PC-3 (cell line): ENCODE measurements around the gene LIF. TPM values are rescaled to one million over a fixed set of nuclear protein-coding genes. Genes with fewer than 3 reads are reported as not detected.

ENCODE experiments used
- ATAC-seq: fragments of 200-7000 bp; cut with Tn5 transposase; 2 replicates; pipeline ENCODE4 v1.9.1; 2020; ENCODE audit warnings: mild to moderate bottlenecking, moderate library complexity
- Bru-seq: library from RNA; stranded (reverse); fragments of 400-500 nt; gene quantifications from one replicate; lab custom pipeline; 2021; lab: Mats Ljungman, UMichigan
- BruChase-seq, 2 experiments: library from RNA; stranded (reverse); fragments of 400-500 nt; gene quantifications; one replicate each; lab custom pipeline; 2021; lab: Mats Ljungman, UMichigan
- BruUV-seq: library from RNA; stranded (reverse); fragments of 400-500 nt; replicated peaks from 2 replicates; lab custom pipeline; 2021; lab: Mats Ljungman, UMichigan
- CTCF ChIA-PET: fragments of 300-600 bp; sonication (Branson Sonifier 250); formaldehyde crosslinking; loops from one replicate; lab custom pipeline; 2022; ENCODE audit warnings: antibody characterized with exemption; lab: Charles Lee
- POLR2A ChIA-PET: fragments of 300-600 bp; sonication (Branson Sonifier 250); formaldehyde crosslinking; loops from one replicate; lab custom pipeline; 2022; ENCODE audit warnings: antibody characterized with exemption; ENCODE audit not compliant: unreplicated experiment; lab: Charles Lee
- DNase-seq: peaks from one replicate; pipeline ENCODE4 v3.0.0-alpha.2; 2015
- H2AFZ ChIP-seq: fragments of 300-600 bp; sonication (generic); 2 replicates; pipeline ENCODE4 v1.6.0; 2016; ENCODE audit warnings: antibody characterized with exemption, low read length
- H3F3A ChIP-seq: fragments of 300-600 bp; sonication (generic); one replicate; pipeline ENCODE4 v1.6.0; 2017; ENCODE audit warnings: antibody characterized with exemption, low read length, control low read depth, mild to moderate bottlenecking; ENCODE audit not compliant: unreplicated experiment
- H3K27ac ChIP-seq: fragments of 300-600 bp; sonication (generic); 2 replicates; pipeline ENCODE4 v1.5.1; 2016; ENCODE audit warnings: mild to moderate bottlenecking, low read length
- H3K27me3 ChIP-seq: fragments of 300-600 bp; sonication (generic); 2 replicates; pipeline ENCODE4 v1.6.1; 2016; ENCODE audit warnings: low read length, mixed read lengths
- H3K36me3 ChIP-seq: fragments of 300-600 bp; sonication (generic); 2 replicates; pipeline ENCODE4 v1.6.1; 2016; ENCODE audit warnings: low read depth, mixed run types, low read length, mixed read lengths
- H3K4me1 ChIP-seq: fragments of 300-600 bp; sonication (generic); 2 replicates; pipeline ENCODE4 v1.5.1; 2016; ENCODE audit warnings: low read length; ENCODE audit not compliant: insufficient read depth
- H3K4me2 ChIP-seq: fragments of 300-600 bp; sonication (generic); 2 replicates; pipeline ENCODE4 v1.6.0; 2016; ENCODE audit warnings: low read length
- H3K4me3 ChIP-seq: fragments of 300-600 bp; sonication (generic); 2 replicates; pipeline ENCODE4 v1.5.1; 2016; ENCODE audit warnings: mild to moderate bottlenecking, low read length, mixed read lengths
- H3K79me2 ChIP-seq: fragments of 300-600 bp; sonication (generic); 2 replicates; pipeline ENCODE4 v1.6.1; 2017; ENCODE audit warnings: low read length, mixed read lengths
- H3K9ac ChIP-seq: fragments of 300-600 bp; sonication (generic); 2 replicates; pipeline ENCODE4 v1.6.0; 2016; ENCODE audit warnings: mild to moderate bottlenecking, low read length
- H3K9me2 ChIP-seq: fragments of 300-600 bp; sonication (generic); replicated peaks from 2 replicates; pipeline ENCODE4 v1.6.1; 2016; ENCODE audit warnings: mixed run types, low read length, mixed read lengths
- H3K9me3 ChIP-seq: fragments of 300-600 bp; sonication (generic); 2 replicates; pipeline ENCODE4 v1.6.1; 2016; ENCODE audit warnings: low read length, mixed read lengths
- H4K20me1 ChIP-seq: fragments of 300-600 bp; sonication (generic); 2 replicates; pipeline ENCODE4 v1.6.1; 2016; ENCODE audit warnings: low read length, mixed read lengths
- CTCF ChIP-seq: fragments of 300-600 bp; sonication (generic); conservative IDR thresholded peaks from 2 replicates; pipeline ENCODE4 v1.5.1; 2017; ENCODE audit warnings: antibody characterized with exemption, low read depth, mild to moderate bottlenecking, low read length
- EZH2 ChIP-seq: fragments of 300-600 bp; sonication (generic); IDR thresholded peaks from one replicate; pipeline ENCODE4 v1.6.1; 2017; ENCODE audit warnings: antibody characterized with exemption, mild to moderate bottlenecking, low read length; ENCODE audit not compliant: unreplicated experiment
- EZH2phosphoT487 ChIP-seq: fragments of 300-600 bp; sonication (generic); IDR thresholded peaks from 2 replicates; pipeline ENCODE4 v1.6.1; 2018; ENCODE audit warnings: mild to moderate bottlenecking, antibody characterized with exemption, low read length, borderline replicate concordance
- intact Hi-C: fragments of 100-400 bp; cut with micrococcal nuclease; formaldehyde crosslinking; loops from 2 replicates; pipeline ENCODE4 v1.9.0; 2023
- long read RNA-seq: library from polyadenylated mRNA; unstranded; transcript quantifications from one replicate; pipeline ENCODE4 v2.0.0, GENCODE V29; 2021; ENCODE audit not compliant: unreplicated experiment
- total RNA-seq: library from RNA; depleted of rRNA; stranded (reverse); fragments of >200 nt; gene quantifications from 2 replicates; pipeline ENCODE4 v1.2.3, GENCODE V29; 2014; rRNA removed

The LIF gene
- 64.1 and 71.6 TPM in 2 replicates for total RNA-seq
- percentile 98 among the genes with signal in this experiment for Bru-seq, nascent RNA
- BruChase-seq, experiment 1, labeled RNA remaining after a 6-hour chase, result percentile 96 among the genes with signal in this experiment
- BruChase-seq, experiment 2, labeled RNA remaining after a 2-hour chase, result percentile 99 among the genes with signal in this experiment
- long read RNA-seq, transcript LIF-201 (3 exons, 3,969 nt), result major isoform, 12 of 206 reads
- long read RNA-seq, partial matches to known transcripts, result 4 of 206 reads
- long read RNA-seq, other reads (novel, unspliced or antisense), result 188 of 206 reads

GRCh38 chr22:30245985-30246813 is at the start of gene LIF:
LIF (minus strand) TSS chr22:30246759; CDS start chr22:30246695, 64 bp downstream.
- BruUV-seq, result no TSS peak
- H3K4me2 ChIP-seq, result peak within 1 kb of the TSS; percentile 49
- H3K9me3 ChIP-seq, result no peaks in the 10 kb centered on the region
- ATAC-seq (peak; percentile 6), DNase-seq (no peak)
- TF ChIP-seq CTCF, result no peak
- TF ChIP-seq EZH2phosphoT487, result no peak
- no peak for TF ChIP-seq EZH2
- H3K36me3 ChIP-seq, result peaks cover 41% of the 10 kb centered on the region
- peak within 1 kb of the TSS; percentile 99 for H3K27ac ChIP-seq
- peaks cover 52% of the 10 kb centered on the region for H3K4me1 ChIP-seq
- CTCF ChIA-PET, result no interaction called here
- peaks cover 81% of the 10 kb centered on the region for H3K79me2 ChIP-seq
- H3K9me2 ChIP-seq, result no peaks in the 10 kb centered on the region
- no peaks in the 10 kb centered on the region for H3K27me3 ChIP-seq
- H3K9ac ChIP-seq, result peak within 1 kb of the TSS; percentile 78
- peaks cover under 1% of the 10 kb centered on the region for H3F3A ChIP-seq
- intact Hi-C loops, result no loop called here
- H4K20me1 ChIP-seq, result no peaks in the 10 kb centered on the region
- H3K4me3 ChIP-seq, result peak within 1 kb of the TSS; percentile 38; the same call in 1 of the 2 replicates
- POLR2A ChIA-PET, result interaction anchor here (0.7 kb wide), 1 partner anchor 36 kb away, joined by 8 read pairs; no protein-coding TSS in a partner anchor
- no peak within 1 kb of the TSS for H2AFZ ChIP-seq

DNA sequence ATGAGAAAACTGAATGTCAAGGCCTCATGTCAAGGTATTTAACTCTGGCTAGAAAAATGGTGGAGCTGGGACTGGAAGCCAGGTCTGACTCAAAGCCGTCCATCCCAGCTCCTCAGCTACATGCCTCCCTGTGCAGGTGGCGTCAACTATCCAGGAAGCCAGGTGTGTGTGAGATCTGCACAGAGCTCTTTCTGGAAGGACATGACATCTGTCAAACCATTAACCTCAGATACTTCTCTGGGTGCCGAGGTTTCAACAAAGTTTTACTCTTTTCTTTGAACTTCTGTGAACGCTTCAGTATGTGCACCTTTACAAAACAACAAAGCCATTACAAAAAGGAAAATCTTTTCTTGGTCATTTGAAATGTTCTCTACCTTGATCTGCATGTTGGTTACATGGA is 49.8 kb upstream of the LIF start:
- H3K4me1 ChIP-seq, result peaks cover 22% of the 10 kb centered on the region
- ATAC-seq (no peak), DNase-seq (no peak)
- no peak overlapping the region for H3K4me3 ChIP-seq
- no peak overlapping the region for H3K27ac ChIP-seq
- H3F3A ChIP-seq, result no peaks in the 10 kb centered on the region
- no peak overlapping the region for H3K4me2 ChIP-seq
- no TSS peak for BruUV-seq
- no peak for TF ChIP-seq CTCF
- no peak for TF ChIP-seq EZH2
- TF ChIP-seq EZH2phosphoT487, result no peak
- H3K9ac ChIP-seq, result no peak overlapping the region
- intact Hi-C loops, result no loop called here
- peaks cover 4% of the 10 kb centered on the region; the same call in 1 of the 2 replicates for H3K79me2 ChIP-seq
- no peak overlapping the region for H2AFZ ChIP-seq
- POLR2A ChIA-PET, result interaction anchor here (0.6 kb wide), 1 partner anchor 9 kb away, joined by 3 read pairs; no protein-coding TSS in a partner anchor
- no peaks in the 10 kb centered on the region for H3K9me2 ChIP-seq
- H4K20me1 ChIP-seq, result no peaks in the 10 kb centered on the region
- no peaks in the 10 kb centered on the region for H3K27me3 ChIP-seq
- H3K9me3 ChIP-seq, result no peaks in the 10 kb centered on the region
- H3K36me3 ChIP-seq, result peaks cover 4% of the 10 kb centered on the region; the same call in 1 of the 2 replicates
- CTCF ChIA-PET, result no interaction called here
